Non-pigmented ciliary epithelial cell (primary cell): ENCODE measurements around the gene AGXT.

Experiments
- DNase-seq: peaks from one replicate; pipeline ENCODE4 v3.0.0-alpha.2; 2010; ENCODE audit warnings: low read depth

AGXT gene

GRCh38 chr2:240886678-240887609 is 18.3 kb downstream of the AGXT start:
- DNase-seq, result no peak

GRCh38 chr2:240887631-240888030 is 19.0 kb downstream of the AGXT start:
- no peak for DNase-seq

- DNase-seq, result no peak
Measured at GRCh38 chr2:240888130-240888889, 19.7 kb downstream of the AGXT start.

GRCh38 chr2:240888890-240889573 is 20.4 kb downstream of the AGXT start:
- no peak for DNase-seq

GRCh38 chr2:240889601-240890560 is 21.3 kb downstream of the AGXT start:
- DNase-seq, result no peak

- no peak for DNase-seq
Measured at GRCh38 chr2:240890691-240891090, 22.1 kb downstream of the AGXT start.

- no peak for DNase-seq
Measured at GRCh38 chr2:240891492-240892340, 23.1 kb downstream of the AGXT start.

- no peak for DNase-seq
Measured at GRCh38 chr2:240892356-240892755, 23.7 kb downstream of the AGXT start.

- no peak for DNase-seq
Measured at GRCh38 chr2:240892925-240893324, 24.3 kb downstream of the AGXT start.

GRCh38 chr2:240893363-240893844 is 24.8 kb downstream of the AGXT start:
- no peak for DNase-seq

GRCh38 chr2:240894006-240894405 is 25.4 kb downstream of the AGXT start:
- DNase-seq, result no peak

GRCh38 chr2:240894836-240895558 is 26.4 kb downstream of the AGXT start:
- no peak for DNase-seq

GRCh38 chr2:240895656-240896388 is 27.2 kb downstream of the AGXT start, which contains the start of gene MAB21L4:
Gene MAB21L4 (minus strand): TSS chr2:240896156. CDS start chr2:240895997, 159 bp downstream.
- DNase-seq, result no peak

GRCh38 chr2:240896394-240896793 is 27.8 kb downstream of the AGXT start:
- no peak for DNase-seq

- no peak for DNase-seq
Measured at GRCh38 chr2:240896871-240897692, 28.5 kb downstream of the AGXT start.

GRCh38 chr2:240898108-240898730 is 29.6 kb downstream of the AGXT start:
- no peak for DNase-seq

GRCh38 chr2:240898731-240899467 is 30.3 kb downstream of the AGXT start:
- no peak for DNase-seq
